Testis (tissue), 2 donors: ENCODE results near the gene OASL.

Experiments used
- CTCF ChIP-seq, 3 experiments: fragments of 450-650 bp in 2 of 3; fragments of 200-600 bp in 1 of 3; sonication (generic) in 1 of 3; IDR thresholded peaks; one replicate each; pipeline ENCODE4 v1.5.1; 2016 to 2019; ENCODE audit warnings: antibody characterized with exemption in 3 of 3, mild to moderate bottlenecking in 2 of 3, moderate library complexity in 1 of 3
- POLR2A ChIP-seq: fragments of 450-650 bp; IDR thresholded peaks from one replicate; pipeline ENCODE4 v1.6.1; 2017; ENCODE audit warnings: antibody characterized with exemption, mild to moderate bottlenecking, moderate library complexity

GRCh38 chr12:121001060-121001459 is 38.0 kb downstream of the OASL start:
- TF ChIP-seq CTCF (IDR thresholded peaks at IDR 0.05) (no peak), POLR2A (no peak)
